K562 (cell line): ENCODE measurements around the gene RNMT. TPM values are rescaled to one million over a fixed set of nuclear protein-coding genes. Genes with fewer than 3 reads are reported as not detected.

Experiments used
- ATAC-seq: fragments of 200-7000 bp; cut with Tn5 transposase; 3 replicates; pipeline ENCODE4 v1.9.1; 2020; ENCODE audit warnings: moderate library complexity
- BruUV-seq: library from RNA; stranded (reverse); fragments of 400-500 nt; replicated peaks from 2 replicates; lab custom pipeline; 2021; lab: Mats Ljungman, UMichigan
- CTCF ChIA-PET: fragments of 300-600 bp; formaldehyde crosslinking; extraction: SDS; loops from one replicate; lab custom pipeline; 2021; ENCODE audit warnings: low intra/inter-chr PET ratio; lab: Yijun Ruan, JAX
- POLR2A ChIA-PET: fragments of 300-600, 350-650 bp; sonication (Branson Sonifier 250); formaldehyde crosslinking; extraction: SDS; loops from one replicate; lab custom pipeline; 2021; ENCODE audit warnings: antibody characterized with exemption, inconsistent platforms; lab: Yijun Ruan, JAX
- DNase-seq, 4 experiments: peaks; one replicate each; pipeline versions ENCODE4 v3.0.0 to v3.0.0-alpha.2; 2011 to 2018; ENCODE audit warnings: low spot score in 3 of 4, mixed read lengths in 3 of 4; ENCODE audit errors: extremely low read depth in 1 of 4
- FAIRE-seq: peaks from 2 replicates; lab custom pipeline; 2011; peaks lifted over from hg19 to GRCh38; lab: Jason Lieb, UNC
- H2AFZ ChIP-seq: 2 replicates; pipeline ENCODE4 v1.6.0; 2011; ENCODE audit warnings: low read depth, low read length, control low read depth, inconsistent platforms
- H3K27ac ChIP-seq: fragments of 200-600 bp; 3 replicates; pipeline ENCODE4 v1.8.0; 2011; ENCODE audit warnings: low read depth, mild to moderate bottlenecking, control low read depth, inconsistent platforms, low read length, moderate library complexity, mixed read lengths; ENCODE audit errors: extremely low read depth
- H3K27me3 ChIP-seq, 2 experiments: fragments of 300-600 bp in 1 of 2; 2 replicates in 1 of 2; 3 replicates in 1 of 2; pipeline versions ENCODE4 v1.6.0 to v1.8.0; 2011; ENCODE audit warnings: inconsistent platforms in 2 of 2, low read length in 2 of 2, mild to moderate bottlenecking in 1 of 2, mixed read lengths in 1 of 2, moderate library complexity in 1 of 2; ENCODE audit not compliant: control insufficient read depth in 2 of 2, insufficient read depth in 2 of 2
- H3K36me3 ChIP-seq: fragments of 300-600 bp; 3 replicates; pipeline ENCODE4 v1.8.0; 2011; ENCODE audit warnings: mild to moderate bottlenecking, low read length, inconsistent platforms; ENCODE audit not compliant: control insufficient read depth, insufficient read depth
- H3K4me1 ChIP-seq, 2 experiments: fragments of 200-600 bp in 1 of 2; replicated peaks in 1 of 2; 2 replicates in 1 of 2; 3 replicates in 1 of 2; pipeline versions ENCODE4 v1.5.1 to v1.8.0; 2011; ENCODE audit warnings: inconsistent platforms in 2 of 2, low read length in 2 of 2, mild to moderate bottlenecking in 1 of 2, mixed read lengths in 1 of 2, moderate library complexity in 1 of 2; ENCODE audit not compliant: control insufficient read depth in 2 of 2, insufficient read depth in 2 of 2
- H3K4me2 ChIP-seq: 2 replicates; pipeline ENCODE4 v1.6.1; 2011; ENCODE audit warnings: low read length, control low read depth, inconsistent platforms, mixed read lengths; ENCODE audit not compliant: insufficient read depth
- H3K4me3 ChIP-seq: fragments of 200-600 bp; sonication (generic), shearing (Covaris generic); 2 replicates; pipeline ENCODE4 v1.5.1; 2016; ENCODE audit warnings: control low read depth, inconsistent platforms
- H3K79me2 ChIP-seq: fragments of 200-600 bp; 3 replicates; pipeline ENCODE4 v1.8.0; 2011; ENCODE audit warnings: low read length, inconsistent platforms; ENCODE audit not compliant: control insufficient read depth, insufficient read depth
- H3K9ac ChIP-seq, 2 experiments: 2 replicates each; pipeline versions ENCODE4 v1.6.0 to v1.6.1; 2011; ENCODE audit warnings: low read depth in 2 of 2, low read length in 2 of 2, control low read depth in 1 of 2, inconsistent platforms in 1 of 2, mild to moderate bottlenecking in 1 of 2, mixed read lengths in 1 of 2; ENCODE audit not compliant: insufficient read depth in 1 of 2
- H3K9me1 ChIP-seq: one replicate; pipeline ENCODE4 v1.6.0; 2011; ENCODE audit warnings: inconsistent platforms, mild to moderate bottlenecking, low read length, moderate library complexity; ENCODE audit not compliant: control insufficient read depth, insufficient read depth
- H3K9me3 ChIP-seq: replicated peaks from 2 replicates; pipeline ENCODE4 v1.5.1; 2011; ENCODE audit warnings: low read depth, low read length, inconsistent platforms; ENCODE audit not compliant: control insufficient read depth, insufficient read depth
- H4K20me1 ChIP-seq: replicated peaks from 2 replicates; pipeline ENCODE4 v1.6.1; 2011; ENCODE audit warnings: low read length, inconsistent platforms, mixed read lengths; ENCODE audit not compliant: control insufficient read depth, insufficient read depth
- ATF3 ChIP-seq, 2 experiments: fragments of 450-650 bp in 1 of 2; sonication (generic) in 1 of 2; formaldehyde crosslinking in 1 of 2; IDR thresholded peaks in 1 of 2; conservative IDR thresholded peaks in 1 of 2; 2 replicates each; pipeline versions ENCODE4 v1.6.1 to v1.8.1; 2016 to 2023; ENCODE audit warnings: mild to moderate bottlenecking in 2 of 2, moderate library complexity in 2 of 2, inconsistent platforms in 1 of 2, missing genetic modification reagents in 1 of 2
- CCNT2 ChIP-seq: IDR thresholded peaks from 2 replicates; pipeline ENCODE4 v1.6.1; 2011; ENCODE audit warnings: borderline replicate concordance, low read depth, mild to moderate bottlenecking, moderate library complexity, mixed read lengths, low read length; ENCODE audit not compliant: insufficient read length; ENCODE audit errors: extremely low read depth
- HNRNPH1 ChIP-seq: fragments of 200-400 bp; formaldehyde crosslinking; optimal IDR thresholded peaks from 2 replicates; pipeline ENCODE3; 2017; ENCODE audit warnings: low read depth, mild to moderate bottlenecking, low read length, moderate library complexity
- JUNB ChIP-seq: fragments of 450-650 bp; formaldehyde crosslinking; conservative IDR thresholded peaks from 2 replicates; pipeline ENCODE4 v1.4.0; 2020; ENCODE audit warnings: mild to moderate bottlenecking
- MTA1 ChIP-seq: fragments of 450-650 bp; IDR thresholded peaks from 2 replicates; pipeline ENCODE4 v1.6.1; 2017; ENCODE audit warnings: borderline replicate concordance
- OTX1 ChIP-seq: fragments of 450-650 bp; formaldehyde crosslinking; IDR thresholded peaks from 2 replicates; pipeline ENCODE4 v1.4.0; 2022; ENCODE audit warnings: mild to moderate bottlenecking
- PRPF4 ChIP-seq: fragments of 200-400 bp; formaldehyde crosslinking; IDR thresholded peaks from one replicate; pipeline ENCODE4 v1.6.1; 2017; ENCODE audit warnings: low read length, low read depth, mild to moderate bottlenecking; ENCODE audit not compliant: insufficient read depth, poor library complexity, severe bottlenecking
- RREB1 ChIP-seq: fragments of 250-450 bp; sonication (Bioruptor Pico); IDR thresholded peaks from 2 replicates; pipeline ENCODE4 v1.4.0; 2020
- SAFB2 ChIP-seq: fragments of 200-400 bp; formaldehyde crosslinking; IDR thresholded peaks from 2 replicates; pipeline ENCODE4 v1.6.1; 2018; ENCODE audit warnings: borderline replicate concordance, low read length, low read depth, moderate library complexity; ENCODE audit not compliant: severe bottlenecking
- STAT5B ChIP-seq: fragments of 250-450 bp; sonication (Bioruptor Pico); IDR thresholded peaks from 2 replicates; pipeline ENCODE4 v1.8.0; 2021; ENCODE audit warnings: mild to moderate bottlenecking, inconsistent platforms
- TAF7 ChIP-seq: fragments of 450-650 bp; IDR thresholded peaks from 2 replicates; pipeline ENCODE4 v1.6.1; 2016; ENCODE audit warnings: missing genetic modification characterization, missing compliant biosample characterization
- ZKSCAN1 ChIP-seq: fragments of 150-350 bp; IDR thresholded peaks from 2 replicates; pipeline ENCODE4 v1.6.1; 2016; ENCODE audit warnings: low read depth, low read length
- ZNF23 ChIP-seq: fragments of 250-450 bp; sonication (Bioruptor Pico); IDR thresholded peaks from 2 replicates; pipeline ENCODE4 v1.4.0; 2020; ENCODE audit warnings: mild to moderate bottlenecking
- WGBS: fragments of 100-300 bp; shearing (Covaris generic); methylation state at CpG from one replicate; pipeline ENCODE4 v1.1.6; 2016; ENCODE audit warnings: low coverage, mixed read lengths; ENCODE audit not compliant: insufficient coverage; ENCODE audit errors: missing lambda C conversion rate; 5-methylcytosine and 5-hydroxymethylcytosine counted together
- in situ Hi-C: fragments of 300-500 bp; cut with MboI; formaldehyde crosslinking; loops from 4 replicates; pipeline ENCODE4 v1.15.0; 2018; ENCODE audit warnings: inconsistent platforms, mixed read lengths
- intact Hi-C: fragments of 100-400 bp; cut with micrococcal nuclease; formaldehyde crosslinking; loops from 2 replicates; pipeline ENCODE4 v1.14.2; 2022
- polyA plus RNA-seq, 8 experiments: library from polyadenylated mRNA; depleted of rRNA in 4 of 8; stranded (reverse) in 5 of 8; unstranded in 3 of 8; fragments of >200 nt; fragmentation: Nextera tagmentation in 2 of 8; fragmentation: Illumina TruSeq in 1 of 8; extraction: Ambion mirVana in 2 of 8; extraction: Trizol in 1 of 8; gene quantifications; 2 replicates each; pipeline versions ENCODE4 v1.2.1 to v1.2.3, GENCODE V29; 2011 to 2014; ENCODE audit warnings: inconsistent platforms in 1 of 8, missing spikeins in 1 of 8
- total RNA-seq, 7 experiments: library from RNA; depleted of rRNA in 6 of 7; stranded (reverse); fragments of >200 nt in 6 of 7; fragmentation: Illumina TruSeq in 2 of 7; extraction: Trizol in 2 of 7; gene quantifications; 2 replicates each; pipeline versions ENCODE4 v1.2.1 to v1.2.3, GENCODE V29; 2011 to 2021; ENCODE audit warnings: low replicate concordance in 1 of 7

The RNMT gene
- total and polyA plus RNA-seq, 9 of the 15 experiments (the other 6 are each of a cell fraction or from before 2014, with no cell fraction given): 20.2 to 63.4 (median 34.1) TPM

- no peak for TF ChIP-seq MTA1
- TF ChIP-seq TAF7 (tag): no peak
- TF ChIP-seq, all 486 proteins: peak for 0
Observed at GRCh38 chr18:13775058-13775457, 48.6 kb downstream of the RNMT start (continued).

- Histone ChIP-seq H3K9me3 (no peaks in the 10 kb centered on the region), H4K20me1 (no peaks in the 10 kb centered on the region; the same call in 1 of the 2 replicates), H2AFZ (no peak overlapping the region), H3K27ac (no peak overlapping the region), H3K4me1 (no peaks in the 10 kb centered on the region), H3K4me3 (no peak overlapping the region), H3K4me2 (no peak overlapping the region), H3K36me3 (no peaks in the 10 kb centered on the region), H3K79me2 (no peaks in the 10 kb centered on the region), H3K9ac (no peak overlapping the region), H3K27me3 (peaks cover 0 to 4% of the 10 kb centered on the region in 2 experiments; a peak in 2 of 5 replicates), H3K9me1 (no peaks in the 10 kb centered on the region)
- intact Hi-C loops (no loop called here), in situ Hi-C loops (no loop called here)
- POLR2A ChIA-PET: no interaction called here
- CTCF ChIA-PET: no interaction called here
- no TSS peak for BruUV-seq
- FAIRE-seq: no peak
- DNase-seq: no peak
- no peak; the same call in 2 of the 3 replicates for ATAC-seq
- under 1% methylated on average over 7 of the region's 7 CpGs for WGBS
- TF ChIP-seq PRPF4 (no peak), JUNB (CRISPR knock-in tag) (no peak), ZKSCAN1 (no peak), RREB1 (no peak), HNRNPH1 (no peak), OTX1 (CRISPR knock-in tag) (no peak), ZNF23 (CRISPR knock-in tag) (no peak), SAFB2 (no peak), CCNT2 (no peak), STAT5B (CRISPR knock-in tag) (no peak), ATF3 (IDR thresholded peaks at IDR 0.05) (no peak), ATF3 (CRISPR knock-in tag; conservative IDR thresholded peaks at IDR 0.05) (no peak)
Observed at GRCh38 chr18:13791181-13791580, 64.7 kb downstream of the RNMT start.
